H9 (cell line): ENCODE results near the gene TMEM242. TPM values are rescaled to one million over a fixed set of nuclear protein-coding genes. Genes with fewer than 3 reads are reported as not detected.

ENCODE experiments used
- DNase-seq: peaks from one replicate; pipeline ENCODE4 v3.0.0-alpha.2; 2017
- H2AFZ ChIP-seq: one replicate; pipeline ENCODE4 v1.6.1; 2013; ENCODE audit warnings: mild to moderate bottlenecking, low read length, control low read depth, moderate library complexity
- H2AK5ac ChIP-seq: 2 replicates; pipeline ENCODE4 v1.6.1; 2013; ENCODE audit warnings: low read length, control low read depth, mixed read lengths; ENCODE audit not compliant: insufficient read length
- H2BK120ac ChIP-seq: one replicate; pipeline ENCODE4 v1.6.1; 2013; ENCODE audit warnings: low read depth, mild to moderate bottlenecking, low read length, control low read depth, inconsistent platforms; ENCODE audit not compliant: poor library complexity, severe bottlenecking
- H2BK12ac ChIP-seq: 2 replicates; pipeline ENCODE4 v1.6.1; 2013; ENCODE audit warnings: low read length, control low read depth, mixed read lengths, low read depth; ENCODE audit not compliant: insufficient read length
- H2BK15ac ChIP-seq: 2 replicates; pipeline ENCODE4 v1.6.1; 2013; ENCODE audit warnings: low read depth, low read length, control low read depth
- H2BK20ac ChIP-seq: one replicate; pipeline ENCODE4 v1.6.1; 2013; ENCODE audit warnings: low read depth, mild to moderate bottlenecking, low read length, control low read depth, inconsistent platforms; ENCODE audit not compliant: poor library complexity, severe bottlenecking
- H2BK5ac ChIP-seq: 2 replicates; pipeline ENCODE4 v1.6.1; 2013; ENCODE audit warnings: low read length, control low read depth, mixed read lengths; ENCODE audit not compliant: insufficient read length
- H3K14ac ChIP-seq: 2 replicates; pipeline ENCODE4 v1.6.1; 2013; ENCODE audit warnings: low read length, control low read depth; ENCODE audit not compliant: insufficient read depth
- H3K18ac ChIP-seq: 2 replicates; pipeline ENCODE4 v1.6.1; 2013; ENCODE audit warnings: low read depth, mild to moderate bottlenecking, mixed read lengths, low read length, control low read depth; ENCODE audit not compliant: insufficient read length
- H3K23ac ChIP-seq: 2 replicates; pipeline ENCODE4 v1.6.1; 2013; ENCODE audit warnings: low read length, control low read depth, mixed read lengths, low read depth; ENCODE audit not compliant: insufficient read length
- H3K23me2 ChIP-seq: 2 replicates; pipeline ENCODE4 v1.6.1; 2013; ENCODE audit warnings: low read depth, mild to moderate bottlenecking, mixed read lengths, low read length, control low read depth; ENCODE audit not compliant: insufficient read length, poor library complexity, severe bottlenecking
- H3K27ac ChIP-seq: 2 replicates; pipeline ENCODE4 v1.5.1; 2013; ENCODE audit warnings: low read length, control low read depth, mixed read lengths, low read depth; ENCODE audit not compliant: insufficient read length
- H3K27me3 ChIP-seq: 2 replicates; pipeline ENCODE4 v1.6.1; 2013; ENCODE audit warnings: low read length, control low read depth, inconsistent platforms; ENCODE audit not compliant: insufficient read depth
- H3K4ac ChIP-seq: 2 replicates; pipeline ENCODE4 v1.6.1; 2013; ENCODE audit warnings: low read depth, mild to moderate bottlenecking, control low read depth, inconsistent platforms, low read length, moderate library complexity
- H3K4me1 ChIP-seq: 2 replicates; pipeline ENCODE4 v1.6.1; 2013; ENCODE audit warnings: low read length, control low read depth, inconsistent platforms; ENCODE audit not compliant: insufficient read depth
- H3K4me2 ChIP-seq: 2 replicates; pipeline ENCODE4 v1.6.1; 2013; ENCODE audit warnings: low read length, control low read depth, mixed read lengths; ENCODE audit not compliant: insufficient read length, insufficient read depth
- H3K56ac ChIP-seq: 2 replicates; pipeline ENCODE4 v1.6.1; 2013; ENCODE audit warnings: low read depth, mild to moderate bottlenecking, mixed read lengths, low read length, control low read depth; ENCODE audit not compliant: insufficient read length
- H3K79me1 ChIP-seq: 2 replicates; pipeline ENCODE4 v1.6.1; 2013; ENCODE audit warnings: low read depth, mild to moderate bottlenecking, moderate library complexity, low read length, control low read depth, inconsistent platforms; ENCODE audit not compliant: insufficient read depth, poor library complexity, severe bottlenecking
- H3K79me2 ChIP-seq: 2 replicates; pipeline ENCODE4 v1.6.1; 2013; ENCODE audit warnings: low read length, control low read depth, inconsistent platforms; ENCODE audit not compliant: insufficient read depth
- H3K9ac ChIP-seq: 2 replicates; pipeline ENCODE4 v1.6.1; 2013; ENCODE audit warnings: low read length, control low read depth, mixed read lengths; ENCODE audit not compliant: insufficient read length; ENCODE audit errors: extremely low read depth
- H3K9me3 ChIP-seq: one replicate; pipeline ENCODE4 v1.6.1; 2013; ENCODE audit warnings: low read depth, low read length, inconsistent platforms; ENCODE audit not compliant: control insufficient read depth
- H3T11ph ChIP-seq: one replicate; pipeline ENCODE4 v1.6.1; 2013; ENCODE audit warnings: mild to moderate bottlenecking, low read length, control low read depth, inconsistent platforms
- H4K20me1 ChIP-seq: one replicate; pipeline ENCODE4 v1.6.1; 2013; ENCODE audit not compliant: control insufficient read depth, insufficient read length, insufficient read depth
- H4K5ac ChIP-seq: 2 replicates; pipeline ENCODE4 v1.6.1; 2013; ENCODE audit warnings: low read depth, mild to moderate bottlenecking, mixed read lengths, low read length, control low read depth; ENCODE audit not compliant: insufficient read length
- H4K8ac ChIP-seq: replicated peaks from 2 replicates; pipeline ENCODE4 v1.6.1; 2013; ENCODE audit warnings: low read length, control low read depth, mixed read lengths, low read depth; ENCODE audit not compliant: insufficient read length
- H4K91ac ChIP-seq: 2 replicates; pipeline ENCODE4 v1.6.1; 2013; ENCODE audit warnings: low read depth, mild to moderate bottlenecking, moderate library complexity, mixed read lengths, low read length, control low read depth; ENCODE audit not compliant: insufficient read length
- H3K27ac Mint-ChIP-seq, 3 experiments: 2 replicates in 2 of 3; 3 replicates in 1 of 3; pipeline ENCODE4 v1.8.0; 2020 to 2021; ENCODE audit warnings: mixed read lengths in 3 of 3, mild to moderate bottlenecking in 1 of 3, moderate library complexity in 1 of 3
- H3K27me3 Mint-ChIP-seq: 2 replicates; pipeline ENCODE4 v1.8.0; 2021; ENCODE audit warnings: low read depth, mild to moderate bottlenecking, moderate library complexity, mixed read lengths
- H3K36me3 Mint-ChIP-seq, 3 experiments: 2 replicates in 2 of 3; 3 replicates in 1 of 3; pipeline ENCODE4 v1.8.0; 2020 to 2021; ENCODE audit warnings: low read depth in 3 of 3, mixed read lengths in 3 of 3; ENCODE audit not compliant: insufficient read depth in 1 of 3
- H3K4me1 Mint-ChIP-seq, 2 experiments: 2 replicates each; pipeline ENCODE4 v1.8.0; 2020; ENCODE audit warnings: mixed read lengths in 2 of 2
- H3K4me3 Mint-ChIP-seq, 2 experiments: 2 replicates in 1 of 2; 3 replicates in 1 of 2; pipeline ENCODE4 v1.8.0; 2020 to 2021; ENCODE audit warnings: mild to moderate bottlenecking in 2 of 2, mixed read lengths in 2 of 2, moderate library complexity in 1 of 2
- H3K9me3 Mint-ChIP-seq, 2 experiments: 2 replicates in 1 of 2; 3 replicates in 1 of 2; pipeline ENCODE4 v1.8.0; 2020; ENCODE audit warnings: mild to moderate bottlenecking in 2 of 2, mixed read lengths in 2 of 2, moderate library complexity in 1 of 2
- WGBS: extraction: QIAGEN DNeasy Blood & Tissue Kit; methylation state at CpG from one replicate; pipeline ENCODE4 v1.1.7; 2013; ENCODE audit warnings: missing lambda C conversion rate, low lambda C conversion rate, mixed read lengths; ENCODE audit not compliant: insufficient read length; ENCODE audit errors: extremely low coverage; 5-methylcytosine and 5-hydroxymethylcytosine counted together
- total RNA-seq: library from RNA; stranded (reverse); gene quantifications from 2 replicates; pipeline ENCODE4 v1.2.1, GENCODE V29; 2021
- TF ChIP-seq, protein P1 (sequence below): fragments of 200-600 bp; sonication (generic); conservative IDR thresholded peaks from 3 replicates; pipeline ENCODE4 v1.8.0; 2021; ENCODE audit warnings: antibody characterized with exemption, mild to moderate bottlenecking

TMEM242 gene
- total RNA-seq, 1 experiment from 2014 or later = 10.5 TPM

DNA sequence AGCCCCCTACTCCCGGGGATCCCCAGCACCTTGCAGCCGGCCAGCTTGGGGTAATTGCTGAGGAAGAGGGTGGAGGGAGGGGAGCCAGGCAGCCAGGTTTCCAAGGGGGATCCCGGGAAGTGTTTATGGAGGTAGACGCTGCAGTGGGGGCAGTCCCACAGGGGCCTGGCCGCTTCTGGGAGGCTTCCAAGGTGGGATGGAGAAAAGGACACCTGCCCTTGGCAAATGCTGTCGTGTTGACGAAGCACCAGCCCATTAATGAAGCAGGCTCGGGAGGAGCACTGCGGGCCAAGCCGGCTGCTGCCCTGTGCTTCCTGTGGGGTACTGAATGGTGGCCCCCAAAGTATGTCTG is 82.4 kb downstream of the TMEM242 start:
- no peaks in the 10 kb centered on the region for H3K79me1 ChIP-seq
- H3K14ac ChIP-seq = no peak overlapping the region
- no peak for DNase-seq
- H3K4me2 ChIP-seq = no peak overlapping the region
- H3K36me3 Mint-ChIP-seq = peaks cover 0 to 2% (median 0%) of the 10 kb centered on the region in 3 experiments; a peak in 2 of 7 replicates
- no peak overlapping the region for H2BK15ac ChIP-seq
- no peak overlapping the region for H2BK12ac ChIP-seq
- H2BK20ac ChIP-seq = no peak overlapping the region
- no peak overlapping the region for H3K4ac ChIP-seq
- H3K4me1 ChIP-seq = no peaks in the 10 kb centered on the region; the same call in 1 of the 2 replicates
- H3T11ph ChIP-seq = no peak overlapping the region
- no CpG with 5 or more reads among the region's 10 CpGs for WGBS
- no peak overlapping the region for H3K9ac ChIP-seq
- no peak overlapping the region for H2BK120ac ChIP-seq
- no peak overlapping the region for H3K27ac Mint-ChIP-seq
- no peak overlapping the region for H4K5ac ChIP-seq
- no peak overlapping the region for H3K4me3 Mint-ChIP-seq
- H3K27ac ChIP-seq = no peak overlapping the region
- H2AFZ ChIP-seq = no peak overlapping the region
- no peak overlapping the region for H2AK5ac ChIP-seq
- H3K27me3 ChIP-seq = peaks cover 4% of the 10 kb centered on the region; the same call in 1 of the 2 replicates
- peaks cover 9% of the 10 kb centered on the region for H3K23me2 ChIP-seq
- no peak overlapping the region for H3K56ac ChIP-seq
- H3K27me3 Mint-ChIP-seq = peaks cover 29% of the 10 kb centered on the region
- H4K20me1 ChIP-seq = no peaks in the 10 kb centered on the region
- no peak overlapping the region for H3K23ac ChIP-seq
- no peaks in the 10 kb centered on the region for H3K9me3 ChIP-seq
- no peak overlapping the region for H2BK5ac ChIP-seq
- H3K79me2 ChIP-seq = no peaks in the 10 kb centered on the region
- H4K91ac ChIP-seq = no peak overlapping the region
- no peak overlapping the region for H3K18ac ChIP-seq
- TF ChIP-seq, protein P1, sequence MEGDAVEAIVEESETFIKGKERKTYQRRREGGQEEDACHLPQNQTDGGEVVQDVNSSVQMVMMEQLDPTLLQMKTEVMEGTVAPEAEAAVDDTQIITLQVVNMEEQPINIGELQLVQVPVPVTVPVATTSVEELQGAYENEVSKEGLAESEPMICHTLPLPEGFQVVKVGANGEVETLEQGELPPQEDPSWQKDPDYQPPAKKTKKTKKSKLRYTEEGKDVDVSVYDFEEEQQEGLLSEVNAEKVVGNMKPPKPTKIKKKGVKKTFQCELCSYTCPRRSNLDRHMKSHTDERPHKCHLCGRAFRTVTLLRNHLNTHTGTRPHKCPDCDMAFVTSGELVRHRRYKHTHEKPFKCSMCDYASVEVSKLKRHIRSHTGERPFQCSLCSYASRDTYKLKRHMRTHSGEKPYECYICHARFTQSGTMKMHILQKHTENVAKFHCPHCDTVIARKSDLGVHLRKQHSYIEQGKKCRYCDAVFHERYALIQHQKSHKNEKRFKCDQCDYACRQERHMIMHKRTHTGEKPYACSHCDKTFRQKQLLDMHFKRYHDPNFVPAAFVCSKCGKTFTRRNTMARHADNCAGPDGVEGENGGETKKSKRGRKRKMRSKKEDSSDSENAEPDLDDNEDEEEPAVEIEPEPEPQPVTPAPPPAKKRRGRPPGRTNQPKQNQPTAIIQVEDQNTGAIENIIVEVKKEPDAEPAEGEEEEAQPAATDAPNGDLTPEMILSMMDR = no peak
- peaks cover 2 to 7% of the 10 kb centered on the region in 2 experiments; a peak in 4 of 5 replicates for H3K9me3 Mint-ChIP-seq
- H4K8ac ChIP-seq = no peak overlapping the region
- H3K4me1 Mint-ChIP-seq = peaks cover 12 to 28% of the 10 kb centered on the region in 2 experiments
